Amniotic stem cell (primary cell): ENCODE measurements around the gene CDH24.

Experiments
- DNase-seq: peaks from one replicate; lab custom pipeline; 2025; lab: John Stamatoyannopoulos, UW

The CDH24 gene, protein sequence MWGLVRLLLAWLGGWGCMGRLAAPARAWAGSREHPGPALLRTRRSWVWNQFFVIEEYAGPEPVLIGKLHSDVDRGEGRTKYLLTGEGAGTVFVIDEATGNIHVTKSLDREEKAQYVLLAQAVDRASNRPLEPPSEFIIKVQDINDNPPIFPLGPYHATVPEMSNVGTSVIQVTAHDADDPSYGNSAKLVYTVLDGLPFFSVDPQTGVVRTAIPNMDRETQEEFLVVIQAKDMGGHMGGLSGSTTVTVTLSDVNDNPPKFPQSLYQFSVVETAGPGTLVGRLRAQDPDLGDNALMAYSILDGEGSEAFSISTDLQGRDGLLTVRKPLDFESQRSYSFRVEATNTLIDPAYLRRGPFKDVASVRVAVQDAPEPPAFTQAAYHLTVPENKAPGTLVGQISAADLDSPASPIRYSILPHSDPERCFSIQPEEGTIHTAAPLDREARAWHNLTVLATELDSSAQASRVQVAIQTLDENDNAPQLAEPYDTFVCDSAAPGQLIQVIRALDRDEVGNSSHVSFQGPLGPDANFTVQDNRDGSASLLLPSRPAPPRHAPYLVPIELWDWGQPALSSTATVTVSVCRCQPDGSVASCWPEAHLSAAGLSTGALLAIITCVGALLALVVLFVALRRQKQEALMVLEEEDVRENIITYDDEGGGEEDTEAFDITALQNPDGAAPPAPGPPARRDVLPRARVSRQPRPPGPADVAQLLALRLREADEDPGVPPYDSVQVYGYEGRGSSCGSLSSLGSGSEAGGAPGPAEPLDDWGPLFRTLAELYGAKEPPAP

DNA sequence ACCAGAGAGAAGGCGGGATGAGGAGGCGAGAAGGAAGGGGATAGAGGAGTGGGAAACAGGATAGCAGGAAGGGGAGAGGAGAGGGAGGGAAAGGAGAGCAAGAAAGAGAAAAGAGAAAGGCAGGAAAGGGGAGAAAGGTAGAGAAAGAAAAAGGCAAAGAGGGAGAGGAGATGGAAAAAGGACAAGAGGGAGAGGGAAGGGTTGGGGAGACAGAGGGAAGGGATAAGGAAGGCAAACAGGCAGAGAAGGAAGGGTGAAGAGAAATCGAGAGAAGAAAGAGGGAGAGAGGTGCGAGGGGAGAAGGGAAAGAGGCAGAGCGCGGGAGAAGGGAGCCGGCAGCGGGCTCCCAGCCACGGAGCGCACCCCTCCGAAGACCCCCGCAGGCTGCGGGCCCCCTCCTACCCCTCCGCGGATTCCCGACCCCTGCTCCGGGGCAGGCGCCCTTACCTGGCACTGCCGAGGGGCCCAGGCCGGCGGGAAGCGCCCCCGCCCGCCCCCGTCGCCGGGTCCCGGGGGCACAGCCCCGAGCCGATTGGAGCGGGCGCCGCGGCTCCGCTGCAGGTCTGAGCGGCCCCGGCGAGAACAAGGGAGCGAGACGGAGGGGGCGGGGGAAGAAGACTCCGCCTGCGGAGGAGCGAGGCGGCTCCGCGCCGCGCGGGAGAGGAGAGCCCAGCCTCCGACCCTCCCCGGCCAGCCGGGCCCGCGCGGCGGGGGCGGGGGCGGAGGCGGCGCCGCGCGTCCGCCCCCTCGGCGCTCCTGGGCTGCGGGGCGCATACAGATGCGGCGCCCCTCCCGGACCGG lies at the start of gene CDH24:
Gene CDH24 (minus strand): TSS at position 565 of the 801 bp plus-strand sequence. CDS start 1,787 bp downstream, outside the sequence.
- no peak for DNase-seq

DNA sequence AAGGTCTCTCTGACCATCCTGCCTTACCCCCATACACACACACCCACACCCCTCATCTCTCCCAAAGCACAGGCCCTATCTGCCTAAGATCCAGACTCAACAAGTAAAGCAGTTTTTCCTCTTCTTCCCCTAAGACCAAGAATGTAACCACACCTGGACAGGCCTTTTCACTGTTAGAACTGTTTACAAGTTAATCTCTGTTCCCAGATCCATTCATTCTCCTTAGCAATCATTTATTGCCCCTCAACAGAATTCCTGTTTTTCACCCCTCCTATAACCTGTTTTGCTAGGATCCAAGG lies 49.4 kb upstream of the CDH24 start:
- DNase-seq, result no peak

DNA sequence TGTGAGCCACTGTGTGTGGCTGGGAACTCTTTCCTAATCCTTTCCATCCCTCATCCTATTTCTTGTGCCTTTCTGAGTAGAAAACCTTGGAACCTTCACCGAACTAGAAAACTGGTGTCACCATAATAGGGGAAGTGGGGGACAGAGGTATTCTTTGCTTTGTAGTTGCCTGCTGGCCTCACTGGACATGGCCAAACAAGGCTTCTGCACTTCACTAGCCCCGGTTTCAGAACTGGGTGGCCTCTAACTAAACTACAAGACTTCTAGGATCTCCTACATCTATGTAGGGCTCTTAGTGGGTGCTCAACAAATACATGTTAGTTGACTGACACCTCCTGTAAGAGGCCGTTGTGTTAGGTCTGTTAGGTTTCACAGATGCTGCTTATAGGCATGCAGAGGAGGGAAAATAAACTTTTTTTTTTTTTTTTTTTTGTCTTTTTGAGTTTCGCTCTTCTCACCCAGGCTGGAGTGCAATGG lies 48.1 kb upstream of the CDH24 start:
- no peak for DNase-seq

DNA sequence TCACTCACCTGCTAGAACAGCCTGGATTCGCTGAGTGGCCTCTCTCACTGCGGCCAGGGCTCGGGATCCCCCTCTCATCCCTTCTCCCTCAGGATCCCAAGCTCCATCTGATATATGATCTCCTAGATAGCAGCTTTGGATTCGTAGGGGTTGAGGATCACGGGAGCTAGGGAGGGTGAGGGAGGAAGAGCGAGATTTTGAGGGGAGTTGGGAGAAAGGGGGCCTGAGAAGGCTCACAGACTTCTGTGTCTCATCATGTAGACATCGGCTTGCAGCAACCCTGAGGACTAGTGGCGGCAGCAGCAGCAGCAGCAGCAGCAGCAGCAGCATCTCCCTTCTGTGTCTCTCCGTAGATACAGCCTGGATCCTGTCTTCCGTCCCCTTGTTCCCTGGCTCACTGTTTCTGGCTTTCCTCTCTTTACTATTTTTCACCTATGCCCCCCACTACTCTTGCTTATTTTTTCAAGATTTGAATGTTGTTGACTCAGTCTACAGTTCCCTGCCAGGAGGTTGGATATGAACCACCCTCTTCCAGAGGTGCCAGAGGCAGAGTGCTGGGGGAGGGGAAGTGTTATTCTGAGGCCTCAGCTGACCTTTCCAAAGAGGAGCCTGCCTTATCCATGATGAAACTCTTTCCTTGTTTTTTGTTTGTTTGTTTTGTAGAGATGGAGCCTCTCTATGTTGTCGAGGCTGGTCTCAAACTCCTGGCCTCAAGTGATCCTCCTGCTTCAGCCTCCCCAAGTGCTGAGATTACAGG lies 47.4 kb upstream of the CDH24 start, which contains the start of gene CIROP:
Gene CIROP (minus strand): TSS at position 399 of the 757 bp plus-strand sequence. CDS start 69 bp downstream, at position 330.
- DNase-seq, result no peak

DNA sequence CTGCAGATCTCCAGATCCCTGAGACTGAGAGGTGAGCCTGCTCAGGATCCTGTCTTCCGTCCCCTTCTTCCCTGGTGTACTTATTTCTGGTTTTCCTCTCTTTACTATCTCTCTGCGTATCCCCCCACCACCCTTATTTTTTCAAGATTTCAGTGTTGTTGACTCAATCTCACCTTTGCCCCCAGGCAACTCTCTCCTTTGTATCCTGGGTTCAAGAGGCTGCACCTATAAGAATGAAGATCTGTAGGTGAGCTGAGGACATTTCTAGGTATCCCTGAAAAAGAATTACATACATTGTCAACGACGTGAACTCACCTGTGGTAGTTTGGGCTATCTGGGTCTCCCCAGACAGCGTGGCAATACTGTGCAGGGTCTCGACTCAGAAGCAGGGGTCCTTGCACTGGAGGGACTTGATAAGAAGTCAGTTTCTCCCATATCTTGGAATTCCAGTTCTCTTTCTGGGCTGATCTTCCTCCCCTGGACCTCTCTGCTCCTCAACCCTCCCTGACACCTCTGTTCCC lies 46.8 kb upstream of the CDH24 start:
- no peak for DNase-seq

DNA sequence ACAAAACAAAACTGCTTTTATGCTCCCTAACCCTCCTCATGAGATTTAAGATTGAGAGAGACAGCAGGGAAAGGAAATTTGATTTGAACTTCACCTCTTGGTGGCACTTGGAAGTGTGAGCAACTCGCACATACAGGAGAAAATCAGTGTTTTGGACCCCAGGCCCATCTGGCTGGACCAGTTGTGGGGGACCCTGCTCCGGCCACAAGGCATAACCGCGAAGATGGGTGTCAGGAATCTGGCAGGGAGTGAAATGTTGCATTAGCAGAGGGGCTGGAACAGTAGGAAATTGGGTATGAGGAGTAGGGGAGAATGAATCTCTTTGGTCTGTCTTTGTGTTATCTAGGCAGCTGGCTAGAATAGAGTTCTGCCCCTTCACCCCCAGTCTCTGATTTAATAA lies 46.3 kb upstream of the CDH24 start:
- no peak for DNase-seq

DNA sequence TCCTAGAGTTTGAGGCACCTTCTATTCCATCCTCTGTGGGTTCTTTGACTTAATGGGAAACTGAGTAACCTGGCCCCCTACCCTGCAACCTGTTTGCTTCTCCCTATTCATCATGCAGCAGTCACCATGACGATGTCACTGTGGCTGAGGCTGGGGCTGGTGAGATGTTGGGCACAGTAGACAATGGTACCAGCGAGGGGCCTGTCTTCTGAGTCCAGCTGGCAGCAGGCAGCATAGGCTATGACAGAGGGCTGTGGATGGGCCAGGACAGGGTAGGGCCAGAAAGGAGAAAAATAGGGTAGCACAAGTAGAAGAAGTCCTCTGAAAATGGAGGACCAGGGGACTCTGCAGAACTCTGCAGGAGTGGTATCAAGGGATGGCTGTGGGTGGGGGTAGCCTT lies 45.5 kb upstream of the CDH24 start:
- no peak for DNase-seq

DNA sequence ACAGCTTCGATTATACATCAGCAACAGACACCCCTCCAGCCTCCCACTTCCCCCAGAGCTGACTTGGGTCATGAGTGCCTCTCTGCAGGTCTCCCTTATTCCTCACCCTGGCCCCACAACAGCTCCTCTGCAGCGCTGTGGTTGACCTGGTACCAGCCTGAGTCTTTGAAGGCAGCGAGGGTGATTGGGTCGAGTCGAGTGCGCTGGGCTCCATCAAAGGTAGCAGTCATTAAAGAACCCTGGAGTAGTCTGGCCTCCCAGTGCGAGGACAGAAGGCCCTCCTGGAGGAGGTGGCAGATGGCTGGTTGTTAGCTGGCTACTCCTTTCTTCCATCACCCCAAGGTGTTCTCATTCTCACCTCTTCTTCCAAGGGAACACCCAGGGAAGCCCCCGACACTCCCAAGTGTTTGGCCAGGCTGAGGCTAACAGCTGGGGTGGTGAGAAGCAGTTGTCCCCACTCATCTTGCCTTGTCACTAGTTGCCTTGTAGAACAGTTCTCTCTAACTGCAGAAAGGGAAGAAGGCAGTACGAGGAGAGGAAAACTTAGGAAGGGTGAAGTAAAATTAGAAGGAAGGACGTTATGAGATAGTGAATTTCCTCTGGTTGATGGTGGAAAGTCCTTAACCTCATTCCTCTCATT lies 44.8 kb upstream of the CDH24 start:
- DNase-seq, result no peak

DNA sequence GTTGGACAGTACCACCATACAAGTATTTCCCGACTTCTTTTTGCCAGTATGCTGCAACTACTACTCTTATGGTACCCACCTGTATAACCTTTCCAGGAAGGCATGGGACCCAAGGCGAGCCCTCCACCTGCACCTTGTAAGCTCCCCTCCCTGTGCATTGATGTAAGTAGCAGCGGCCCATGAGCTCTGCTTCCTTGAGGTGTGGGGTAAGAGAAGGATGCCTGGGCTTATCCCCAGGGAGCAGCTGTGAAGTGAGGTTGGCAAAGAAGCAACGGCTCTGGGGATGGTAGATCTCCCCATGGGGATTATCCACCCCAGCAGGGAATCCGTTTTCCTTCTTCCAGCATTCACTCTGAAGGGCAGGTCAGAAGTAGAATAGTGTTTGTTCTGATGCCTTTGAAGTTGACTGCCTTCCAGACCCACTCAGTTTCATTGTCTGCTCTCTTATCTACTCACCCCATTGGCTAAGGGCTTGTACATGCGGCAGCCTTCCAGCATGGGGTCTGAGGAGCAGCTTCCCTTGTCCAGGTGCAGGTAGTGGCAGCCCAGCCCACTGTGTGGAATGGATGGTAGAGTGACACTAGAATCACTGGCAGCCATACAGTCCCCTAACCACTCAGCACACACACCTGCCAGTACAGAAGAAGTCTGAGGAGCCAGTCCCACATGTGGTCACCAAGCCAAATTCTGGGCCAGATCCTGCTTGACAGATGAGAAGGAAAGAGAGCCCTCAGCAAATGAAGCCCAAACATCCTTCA lies 44.1 kb upstream of the CDH24 start:
- no peak for DNase-seq

DNA sequence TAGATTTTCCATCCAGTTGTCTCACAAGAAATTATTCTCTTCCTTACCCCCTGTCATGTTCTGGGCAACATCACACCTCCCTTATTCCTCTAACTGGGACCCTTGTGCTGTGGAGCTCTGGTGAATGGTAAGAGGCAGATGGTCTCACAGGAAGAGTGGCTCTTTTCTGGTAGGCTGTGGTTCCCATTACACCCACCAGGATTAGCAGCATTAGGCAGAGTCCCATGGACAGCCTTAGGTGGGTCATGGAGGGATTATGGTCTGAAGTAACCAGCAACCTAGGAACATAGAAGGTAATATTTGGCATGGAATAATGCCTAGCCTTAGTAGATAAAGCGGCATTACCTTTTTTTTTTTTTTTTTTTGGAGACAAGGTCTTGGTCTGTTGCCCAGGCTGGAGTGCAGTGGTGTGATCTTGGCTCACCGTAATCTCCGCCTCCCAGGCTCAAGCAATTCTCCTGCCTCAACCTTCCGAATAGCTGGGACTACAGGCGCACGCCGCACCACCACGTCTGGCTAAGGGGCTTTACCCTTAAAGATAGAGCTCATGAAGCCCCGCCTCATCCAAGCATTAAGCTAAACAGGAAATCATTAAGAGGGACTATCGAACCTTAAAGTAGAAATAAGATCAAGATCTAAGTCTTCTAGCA lies 42.0 kb upstream of the CDH24 start:
- no peak for DNase-seq

DNA sequence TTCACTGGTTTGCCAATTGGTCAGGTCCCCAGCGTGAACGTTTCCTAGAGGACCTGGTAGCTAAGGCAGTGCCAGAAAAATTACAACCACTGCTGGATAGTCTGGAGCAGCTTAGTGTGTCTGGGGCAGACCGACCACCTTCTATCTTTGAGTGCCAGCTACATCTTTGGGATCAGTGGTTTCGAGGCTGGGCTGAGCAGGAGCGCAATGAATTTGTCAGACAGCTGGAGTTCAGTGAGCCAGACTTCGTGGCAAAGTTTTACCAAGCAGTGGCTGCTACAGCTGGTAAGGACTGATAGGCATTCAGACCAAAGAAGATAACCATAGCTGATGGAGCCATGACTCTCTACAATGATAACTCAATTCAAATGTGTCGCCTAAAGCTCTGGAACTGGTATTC lies 40.5 kb upstream of the CDH24 start:
- no peak for DNase-seq

DNA sequence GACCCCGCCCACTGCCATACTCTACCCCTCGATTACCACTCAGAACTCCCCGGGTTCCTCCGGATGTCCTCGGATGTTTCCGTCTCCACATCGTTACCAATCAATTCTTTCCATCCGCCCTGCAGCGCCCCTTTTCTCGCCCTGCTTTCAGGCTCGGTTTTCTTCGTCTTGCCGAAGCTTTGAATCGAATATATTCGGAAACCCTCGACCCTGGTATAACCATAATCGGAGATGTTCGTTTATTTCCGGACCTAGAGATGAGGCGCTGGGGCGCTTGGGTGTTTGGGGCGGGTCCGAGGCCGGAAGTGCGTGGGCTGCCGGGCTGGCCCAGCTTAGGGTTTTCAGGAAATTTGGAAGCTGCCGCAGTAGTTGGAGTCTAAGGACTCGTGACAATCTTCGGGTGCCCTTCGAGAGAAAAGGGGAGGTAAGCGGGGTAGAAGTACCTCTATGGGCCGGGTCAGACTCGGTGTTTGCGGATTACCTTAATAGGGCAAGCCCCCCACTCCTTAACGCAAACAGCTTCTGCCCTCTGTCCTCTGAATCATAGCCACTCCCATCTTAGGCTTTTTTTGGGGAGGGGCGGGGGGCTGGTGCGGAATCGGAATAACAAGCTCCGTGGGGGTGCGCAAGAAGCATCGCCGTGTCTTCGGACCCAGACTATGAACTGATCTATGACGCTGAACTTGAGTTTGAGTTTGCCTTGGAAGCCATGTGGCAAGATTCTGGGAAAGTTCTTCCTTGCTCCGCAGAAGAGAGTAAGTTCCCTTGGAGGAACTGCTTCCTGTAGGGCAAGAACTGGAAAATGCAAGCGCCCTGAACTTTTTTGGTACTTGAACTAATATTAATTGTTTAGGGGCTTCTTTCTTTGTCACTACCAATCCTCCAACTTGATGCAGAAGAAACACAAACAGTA lies 38.1 kb upstream of the CDH24 start, which contains the start of gene C14orf119:
Gene C14orf119 (plus strand): TSS at position 310 of the 913 bp plus-strand sequence. CDS start 2,154 bp downstream, outside the sequence.
- no peak for DNase-seq

DNA sequence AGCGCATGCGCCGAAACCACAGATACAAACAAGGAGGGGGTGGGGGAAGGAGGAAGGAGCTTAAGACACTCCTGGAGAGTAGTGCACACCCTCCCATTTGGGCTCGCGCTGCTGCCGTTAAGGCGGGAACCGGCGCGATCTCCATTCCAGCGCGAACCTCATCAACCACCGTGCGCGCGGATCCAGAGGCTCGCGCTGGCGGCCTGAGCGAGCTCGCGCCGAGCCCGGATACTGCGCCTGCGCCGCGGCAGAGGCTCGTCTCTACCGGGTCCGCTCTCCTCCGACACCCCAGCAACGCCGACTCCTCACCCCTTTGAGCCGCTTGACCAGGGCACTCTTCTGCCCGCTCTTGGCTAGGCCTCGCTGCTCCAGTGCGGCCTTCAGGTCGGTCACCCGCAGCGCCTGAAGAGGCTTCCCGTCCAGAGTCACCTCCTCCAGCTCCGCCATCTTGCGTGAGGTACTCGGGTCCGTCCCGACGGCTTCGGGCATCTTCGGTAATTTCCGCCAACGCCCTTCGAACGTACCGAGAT lies 37.4 kb upstream of the CDH24 start, which contains the start of gene ACIN1:
Gene ACIN1 (minus strand): TSS at position 471 of the 530 bp plus-strand sequence. CDS start 24 bp downstream, at position 447.
- DNase-seq, result no peak

DNA sequence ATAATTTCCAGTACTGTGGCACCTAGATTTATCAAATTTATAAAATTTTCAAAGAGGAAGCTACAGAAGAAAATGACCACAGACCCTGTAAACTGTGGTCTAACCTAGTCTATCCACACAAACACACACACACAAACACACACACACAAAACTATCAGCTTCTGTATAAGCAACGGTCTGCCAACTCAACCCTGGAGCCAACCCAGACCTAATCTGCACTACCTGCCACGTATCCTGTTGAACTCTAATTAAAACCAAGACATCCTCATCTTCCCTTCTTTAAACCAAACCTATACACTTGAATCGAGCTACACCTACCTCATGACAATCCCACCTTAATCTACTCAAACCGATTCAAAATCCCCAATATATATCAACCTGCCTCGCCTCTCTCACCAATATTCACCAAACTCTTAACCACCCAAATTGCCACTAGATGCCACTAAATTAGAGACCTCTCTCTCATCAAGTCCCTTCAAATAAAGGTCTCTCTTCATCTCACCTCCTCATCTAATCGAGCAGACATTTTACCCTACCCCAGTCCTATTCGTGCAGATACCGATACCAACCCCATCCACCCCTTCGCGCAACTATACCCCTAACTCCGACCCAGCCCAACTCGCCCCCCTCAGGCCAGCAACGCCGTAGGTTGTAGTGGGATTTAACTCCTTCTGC lies 36.8 kb upstream of the CDH24 start:
- no peak for DNase-seq

DNA sequence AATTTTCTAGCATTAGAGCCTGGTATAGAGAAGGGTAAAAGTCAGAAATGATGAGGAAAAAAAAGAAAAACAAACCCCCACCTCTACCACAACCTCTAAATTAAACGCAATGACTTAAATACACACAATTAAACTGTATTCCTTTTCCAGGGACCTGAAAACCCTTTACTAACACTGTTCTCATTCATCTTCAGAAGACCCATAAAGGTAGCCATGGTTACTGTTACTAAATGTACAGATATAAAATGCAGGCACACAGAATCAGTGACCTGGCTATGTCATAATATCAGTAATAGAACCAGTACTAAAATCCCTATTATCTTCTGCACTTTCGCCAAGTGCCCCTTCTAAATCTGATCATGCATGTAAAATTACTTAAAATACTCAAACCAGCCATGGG lies 36.2 kb upstream of the CDH24 start:
- DNase-seq, result no peak

DNA sequence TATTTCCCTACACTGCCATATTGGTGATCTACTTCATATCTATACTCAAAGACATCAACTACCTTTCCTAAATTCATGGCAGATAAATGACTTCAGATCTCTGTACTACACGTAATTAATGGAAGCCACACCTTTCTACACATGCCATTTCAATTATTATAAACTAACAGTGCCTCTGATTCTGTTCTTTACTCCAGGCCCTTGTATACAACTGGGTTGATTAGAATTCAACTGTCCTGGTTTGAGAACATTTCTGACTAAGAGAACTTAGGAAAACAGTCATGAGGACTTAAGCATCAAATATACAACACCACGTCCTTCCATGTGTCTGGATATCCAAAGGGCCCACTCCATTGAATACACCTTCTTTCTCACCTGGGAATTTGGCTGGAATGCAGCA lies 35.8 kb upstream of the CDH24 start:
- no peak for DNase-seq
